Measurements from ENCODE around the gene CHERP. TPM values are rescaled to one million over a fixed set of nuclear protein-coding genes. Genes with fewer than 3 reads are reported as not detected.
"Not testable (repeated sequence)": the region's sequence is repeated elsewhere in the genome, so short reads cannot be mapped to it uniquely, and the experiment has no call there.

CHERP gene
- total RNA-seq, 1 experiment from 2014 or later: 2.9 TPM

DNA sequence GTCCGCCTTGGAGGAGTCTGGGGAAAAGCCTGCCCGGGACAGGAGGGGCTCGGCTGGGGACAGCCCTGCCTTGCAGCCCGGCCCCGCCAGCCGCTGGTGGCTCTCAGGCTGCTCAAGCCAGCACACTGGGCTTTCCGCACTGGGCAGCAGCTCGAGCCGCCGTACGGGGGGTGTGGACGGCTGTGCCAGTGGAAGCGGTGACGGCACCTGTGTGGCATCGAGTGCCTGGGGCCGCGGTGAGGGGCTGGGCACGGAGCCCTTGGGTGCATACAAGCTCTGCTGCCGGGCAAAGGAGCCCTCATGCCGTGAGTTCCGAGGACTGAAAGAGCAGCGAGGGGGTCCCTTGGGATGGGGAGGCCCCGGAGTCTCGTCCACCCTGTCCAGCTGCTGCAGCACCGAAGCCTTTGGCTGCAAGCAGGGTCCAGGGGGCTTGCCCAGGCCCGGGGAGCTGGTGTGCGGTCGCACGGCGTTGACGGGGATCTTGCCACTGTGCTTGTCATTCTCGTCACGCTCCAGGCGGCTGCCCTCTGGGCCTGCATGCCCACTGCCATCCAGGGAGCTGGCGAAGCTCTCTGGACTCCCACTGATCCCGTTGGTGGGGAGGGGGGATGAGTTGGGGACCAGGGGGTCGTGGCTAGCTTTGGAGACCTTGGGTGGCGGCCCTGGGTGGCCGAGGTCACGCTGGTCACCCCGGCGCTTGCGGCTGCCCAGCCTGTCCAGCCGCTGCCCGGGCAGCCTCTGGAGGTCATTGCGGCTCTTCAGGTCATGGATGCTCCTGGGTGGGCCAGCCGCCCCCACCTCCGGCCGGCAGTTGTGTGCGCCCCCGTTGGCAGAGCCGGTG lies 34.7 kb upstream of the CHERP start:
- no peak for DNase-seq (ENCODE audit: low spot score)

DNA sequence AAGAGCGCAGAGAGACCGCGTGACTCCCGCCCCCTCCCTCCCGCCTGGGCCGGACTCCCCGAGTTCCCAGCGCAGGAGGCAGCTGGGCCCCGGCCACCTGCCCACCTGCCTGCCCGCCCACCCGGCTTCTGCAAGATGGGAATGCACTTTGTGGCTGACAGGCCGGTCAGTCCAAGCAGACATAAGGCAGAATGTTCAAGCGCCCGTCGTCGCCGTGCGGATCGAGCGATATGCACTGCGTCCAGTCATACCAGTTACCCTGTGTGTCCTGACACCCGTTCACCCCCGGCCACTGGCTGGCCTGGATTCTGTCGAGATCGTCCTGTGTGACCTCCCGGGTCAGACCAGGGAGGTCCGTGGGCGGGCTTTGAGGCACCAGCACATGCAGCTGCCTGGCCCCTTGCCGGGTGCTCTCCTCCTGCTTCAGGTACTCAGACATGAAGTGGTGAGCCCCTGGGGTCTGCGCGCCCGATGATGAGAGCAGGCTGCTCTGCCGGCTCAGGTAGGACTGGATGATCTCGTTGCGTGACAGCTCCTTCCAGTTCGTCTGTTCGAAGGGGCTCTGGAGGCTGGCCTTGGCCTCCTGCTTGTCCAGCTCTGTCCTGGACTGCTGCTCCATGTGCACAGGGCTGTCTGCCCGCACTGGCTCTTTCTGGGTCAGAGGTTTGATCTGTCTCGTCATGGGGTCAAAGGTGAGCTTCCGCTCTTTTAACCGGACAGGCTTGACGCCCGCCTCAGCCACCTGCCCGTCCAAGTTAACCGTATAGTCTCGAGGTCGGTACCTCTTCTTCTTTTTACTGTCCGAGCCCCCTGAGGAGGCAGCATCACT lies 33.8 kb upstream of the CHERP start:
- DNase-seq (ENCODE audit: low spot score): no peak

DNA sequence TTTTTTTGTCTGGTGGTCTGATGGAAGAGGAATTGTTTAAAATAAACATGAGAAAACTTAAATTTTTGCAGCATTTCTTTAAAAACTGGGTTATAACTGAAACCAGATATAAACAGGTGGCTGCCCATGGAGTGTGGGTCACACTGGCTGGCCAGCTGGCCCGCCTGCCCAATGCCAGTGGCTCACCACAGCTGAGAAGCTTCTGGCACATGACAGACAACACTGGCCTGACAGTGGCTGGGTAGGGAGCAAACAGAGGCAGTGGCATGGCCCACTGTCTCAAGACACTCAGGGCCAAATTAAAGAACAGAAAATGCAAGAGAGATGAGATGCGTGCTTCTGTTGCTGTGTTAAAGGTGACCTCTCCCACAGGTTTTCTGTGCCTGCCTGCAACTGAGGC lies 33.0 kb upstream of the CHERP start:
- no peak for DNase-seq (ENCODE audit: low spot score)

DNA sequence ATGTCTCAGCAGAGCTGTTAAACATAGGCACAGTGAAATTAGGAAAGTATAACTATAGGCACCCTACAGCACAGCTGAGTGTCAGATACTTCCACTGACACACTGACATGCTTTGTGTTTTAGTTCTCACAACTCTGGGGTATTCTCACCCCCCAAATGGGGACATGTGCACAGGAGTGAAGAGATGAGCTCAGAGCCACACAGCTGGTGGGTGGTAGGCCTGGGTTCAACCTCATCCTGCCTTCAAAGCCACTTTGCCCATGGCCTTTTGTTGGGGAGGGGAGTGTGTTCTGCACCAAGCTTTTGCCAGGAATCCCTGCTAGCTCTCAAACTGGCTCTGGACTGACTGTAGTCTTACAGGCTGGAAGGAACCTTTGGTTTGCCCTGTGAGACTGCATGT lies 31.7 kb upstream of the CHERP start:
- DNase-seq (ENCODE audit: low spot score): no peak

DNA sequence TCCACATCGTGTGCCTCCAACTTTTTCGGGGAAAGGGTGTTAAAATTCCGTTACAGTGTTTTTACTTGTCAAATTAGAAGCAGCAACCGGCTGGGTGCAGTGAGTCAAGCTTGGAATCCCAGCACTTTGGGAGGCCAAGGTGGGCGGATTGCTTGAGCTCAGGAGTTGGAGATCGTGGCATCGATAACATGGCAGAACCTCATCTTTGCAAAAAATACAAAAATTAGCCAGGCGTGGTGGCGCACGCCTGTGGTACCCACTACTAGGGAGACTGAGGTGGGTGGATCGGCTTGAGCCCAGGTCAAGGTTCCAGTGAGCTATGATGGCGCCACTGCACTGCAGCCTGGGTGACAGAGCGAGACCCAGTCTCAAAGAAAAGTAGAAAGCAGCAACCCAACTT lies 31.1 kb upstream of the CHERP start:
- no peak for DNase-seq (ENCODE audit: low spot score)

DNA sequence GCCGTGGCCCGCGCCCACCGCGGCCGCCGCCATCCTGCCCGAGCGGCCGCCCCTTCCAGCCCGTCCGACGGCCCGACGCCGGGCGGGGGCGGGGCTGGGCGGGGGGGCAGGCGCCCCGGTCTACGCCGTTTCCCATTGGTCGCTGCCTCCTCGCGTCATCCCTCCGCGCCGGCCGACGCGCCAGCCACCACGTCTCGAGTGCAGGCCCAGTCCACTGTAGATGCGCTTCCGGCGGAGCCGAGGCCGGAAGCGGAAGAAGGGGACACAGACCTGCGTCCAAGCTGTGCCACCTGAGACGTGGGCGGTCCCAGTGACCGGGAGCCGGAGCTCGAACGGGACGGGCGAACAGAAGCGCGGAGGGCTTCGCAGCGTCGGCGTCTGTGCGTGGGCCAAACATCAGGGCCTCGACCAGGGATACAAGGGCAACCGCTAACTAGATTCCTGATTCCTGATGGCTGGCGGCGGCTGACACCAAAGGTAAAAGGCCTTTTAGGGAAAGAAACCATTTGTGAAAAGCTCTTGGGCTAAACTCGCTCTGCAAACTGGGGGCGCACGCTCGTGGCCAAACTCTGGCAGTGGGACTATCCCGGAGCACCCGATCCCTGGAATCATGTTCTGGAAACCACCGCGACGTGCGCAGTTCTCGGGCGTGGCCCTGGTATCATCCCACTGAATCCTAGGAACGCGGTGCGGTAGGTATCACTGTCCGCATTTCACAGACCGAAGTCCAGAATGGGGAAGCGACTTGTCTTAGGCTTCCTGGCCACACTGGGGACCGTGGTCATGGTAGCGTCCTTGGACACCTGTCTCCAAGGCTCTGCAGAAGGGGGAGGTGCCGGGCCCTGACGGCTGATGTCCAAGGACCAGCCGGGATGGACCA lies 30.3 kb upstream of the CHERP start, which contains the start of gene SLC35E1:
TSS of gene SLC35E1 (minus strand) at position 84 of the 880 bp plus-strand sequence. CDS start at position 33, 51 bp downstream.
- peak; percentile 94 for DNase-seq (ENCODE audit: low spot score)

DNA sequence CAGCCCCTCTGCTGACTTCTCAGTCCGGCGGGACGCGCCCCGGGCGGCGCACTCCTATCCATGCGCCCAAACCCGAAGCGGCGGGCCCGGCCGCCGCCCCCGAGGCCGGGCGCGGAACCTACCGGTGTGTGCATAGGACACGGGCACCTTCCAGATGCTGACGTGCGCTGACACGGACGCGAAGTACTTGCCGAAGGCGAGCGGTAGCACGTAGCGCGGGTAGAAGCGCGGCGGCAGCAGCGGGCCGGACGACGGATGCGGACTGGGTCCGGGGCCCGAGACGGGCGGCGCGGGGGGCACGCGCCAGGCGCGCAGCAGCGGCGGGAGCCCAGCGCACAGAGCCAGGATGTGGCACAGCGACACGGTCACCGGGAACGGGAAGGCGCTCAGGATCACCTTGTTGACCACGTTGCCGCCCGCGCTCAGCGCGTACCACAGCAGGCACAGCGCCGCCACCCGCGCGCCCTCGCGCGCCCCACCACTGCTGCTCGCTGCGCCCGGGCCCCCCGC lies 29.6 kb upstream of the CHERP start:
- DNase-seq (ENCODE audit: low spot score): no peak

DNA sequence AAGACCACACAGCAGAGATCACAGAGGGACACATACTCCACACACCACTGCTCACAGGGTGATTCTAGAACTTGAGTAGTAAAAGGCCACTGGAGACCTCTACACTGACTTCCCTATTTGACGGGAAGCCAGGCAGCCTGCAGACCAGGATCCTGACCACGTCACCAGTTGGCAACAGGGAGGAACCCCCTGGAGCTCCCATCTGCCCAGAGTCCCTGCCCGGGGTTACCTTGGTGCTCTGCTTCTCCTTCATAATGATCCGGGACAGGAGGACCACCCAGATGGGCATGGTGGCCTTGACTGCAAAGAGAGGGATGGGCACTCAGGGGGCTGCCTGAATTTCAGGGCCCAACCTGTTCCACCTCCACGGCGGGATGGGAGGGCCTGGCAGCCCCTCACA lies 29.0 kb upstream of the CHERP start:
- peak; percentile 30 for DNase-seq (ENCODE audit: low spot score)

DNA sequence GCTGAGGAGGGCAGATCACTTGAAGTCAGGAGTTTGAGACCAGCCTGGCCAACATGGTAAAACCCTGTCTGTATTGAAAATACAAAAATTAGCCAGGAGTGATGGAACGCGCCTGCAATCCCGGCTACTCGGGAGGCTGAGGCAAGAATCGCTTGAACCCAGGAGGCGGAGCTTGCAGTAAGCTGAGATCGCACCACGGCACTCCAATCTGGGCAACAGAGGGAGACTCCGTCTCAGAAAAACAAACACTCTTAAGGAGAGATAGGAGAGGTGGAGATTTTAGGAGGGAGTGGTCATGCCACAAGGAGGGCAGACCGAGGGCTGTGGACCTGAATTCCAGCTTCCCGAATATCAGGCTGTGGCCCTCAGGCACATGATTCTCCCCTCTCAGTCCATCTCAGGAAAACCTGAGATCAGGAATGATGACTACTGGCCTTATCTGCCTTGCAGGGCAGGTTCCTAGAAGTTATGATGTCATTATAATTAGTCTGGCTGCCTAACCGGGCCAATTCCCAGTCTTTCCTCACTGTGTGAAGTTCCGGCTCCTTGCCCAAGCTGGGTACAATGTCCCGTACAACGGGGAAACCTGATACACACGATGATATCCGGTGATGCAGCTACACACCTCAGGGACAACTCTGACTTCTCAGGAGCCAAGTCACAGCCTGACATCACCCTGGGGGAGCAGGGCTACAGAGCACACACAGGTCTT lies 27.5 kb upstream of the CHERP start:
- no peak for DNase-seq (ENCODE audit: low spot score)

DNA sequence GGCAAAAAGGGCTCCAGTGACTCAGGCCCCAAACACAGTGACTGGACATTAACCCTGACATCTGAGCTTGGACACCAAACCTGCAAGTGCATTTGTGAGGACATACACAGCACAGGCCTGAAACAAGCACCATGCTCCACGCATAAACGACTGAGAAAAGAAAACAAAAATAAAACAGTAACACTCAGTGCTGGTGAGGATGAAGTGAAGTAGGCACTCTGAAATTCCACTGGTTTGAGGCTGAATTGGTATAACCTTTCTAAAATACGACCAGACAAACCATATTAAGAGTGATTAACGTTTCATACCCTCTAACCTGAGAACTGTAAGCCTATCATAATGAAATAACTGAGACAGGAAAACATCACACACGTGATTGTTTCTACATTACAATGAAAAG lies 24.5 kb upstream of the CHERP start:
- DNase-seq (ENCODE audit: low spot score): no peak

DNA sequence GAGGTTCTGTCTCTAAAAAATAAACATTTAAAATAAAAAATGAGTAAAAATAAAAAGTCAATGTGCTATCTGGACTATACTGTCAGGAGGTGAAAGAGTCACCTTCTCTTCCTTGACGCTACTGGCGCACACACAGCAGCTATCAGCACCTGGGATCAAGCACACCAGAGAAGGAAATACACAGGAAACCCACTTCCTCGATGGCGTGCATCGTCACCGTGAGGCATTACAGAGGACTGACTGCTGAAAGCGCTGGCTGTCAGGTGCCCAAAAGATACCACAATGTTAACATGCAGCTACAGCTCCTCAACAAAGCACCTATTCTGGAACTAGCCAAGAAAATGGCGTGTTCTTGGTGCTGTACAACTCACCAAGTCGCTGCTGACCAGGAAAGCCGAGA lies 23.9 kb upstream of the CHERP start:
- no peak for DNase-seq (ENCODE audit: low spot score)

DNA sequence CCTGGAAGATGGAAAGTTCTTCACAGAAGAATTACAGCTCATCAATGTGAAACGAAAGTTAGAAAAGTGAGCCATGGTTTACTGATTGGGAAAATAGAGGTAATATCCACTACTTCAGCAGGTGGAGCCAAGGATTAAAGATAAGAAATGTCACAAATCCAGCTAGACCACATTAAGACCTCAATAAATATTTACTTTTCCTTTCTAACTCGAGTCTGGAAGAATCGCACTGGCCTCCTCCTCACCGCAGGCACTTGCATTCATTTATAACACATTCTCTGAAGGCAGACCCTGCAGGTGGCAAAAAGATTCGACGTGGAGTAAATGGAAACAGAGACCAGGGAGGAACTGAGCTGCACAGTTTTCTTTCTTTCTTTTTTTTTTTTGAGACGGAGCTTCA lies 22.6 kb upstream of the CHERP start:
- no peak for DNase-seq (ENCODE audit: low spot score)

DNA sequence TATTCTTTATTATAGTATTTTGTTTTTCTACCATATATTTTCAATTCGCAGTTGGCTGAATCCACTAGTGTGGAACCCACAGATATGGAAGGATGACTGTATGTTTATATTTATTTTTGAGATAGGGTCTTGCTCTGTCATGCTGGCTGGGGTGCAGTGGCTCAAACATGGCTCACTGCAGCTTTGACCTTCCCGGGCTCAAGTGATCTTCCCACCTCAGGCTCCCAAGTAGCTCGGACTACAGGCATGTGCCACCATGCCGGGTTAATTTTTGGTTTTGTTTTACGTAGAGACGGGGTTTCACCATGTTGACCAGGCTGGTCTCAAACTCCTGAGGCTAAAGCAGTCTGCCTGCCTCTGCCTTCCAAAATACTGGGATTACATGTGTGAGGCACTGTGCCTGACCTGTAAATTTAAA lies 20.4 kb upstream of the CHERP start:
- DNase-seq (ENCODE audit: low spot score): no peak

DNA sequence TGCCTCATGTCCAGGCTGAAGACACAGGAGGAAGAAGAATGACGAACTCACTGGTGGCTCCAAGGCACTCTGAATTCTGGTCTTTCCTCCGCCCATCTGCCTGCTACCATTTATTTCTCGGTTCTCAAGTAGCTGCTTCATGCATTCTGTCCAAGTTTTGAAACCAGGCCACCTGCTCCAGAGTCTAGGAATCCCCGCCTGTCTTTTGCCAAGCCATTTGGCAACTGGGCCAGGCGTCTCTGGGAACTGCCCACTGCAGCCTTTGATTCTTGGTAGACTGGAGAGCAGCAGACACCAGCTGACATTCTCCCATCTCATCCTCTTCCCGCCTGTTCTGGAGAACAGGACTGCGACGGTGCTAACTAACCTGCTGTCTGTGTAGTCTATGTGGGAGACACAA lies 19.1 kb upstream of the CHERP start:
- DNase-seq (ENCODE audit: low spot score): no peak

DNA sequence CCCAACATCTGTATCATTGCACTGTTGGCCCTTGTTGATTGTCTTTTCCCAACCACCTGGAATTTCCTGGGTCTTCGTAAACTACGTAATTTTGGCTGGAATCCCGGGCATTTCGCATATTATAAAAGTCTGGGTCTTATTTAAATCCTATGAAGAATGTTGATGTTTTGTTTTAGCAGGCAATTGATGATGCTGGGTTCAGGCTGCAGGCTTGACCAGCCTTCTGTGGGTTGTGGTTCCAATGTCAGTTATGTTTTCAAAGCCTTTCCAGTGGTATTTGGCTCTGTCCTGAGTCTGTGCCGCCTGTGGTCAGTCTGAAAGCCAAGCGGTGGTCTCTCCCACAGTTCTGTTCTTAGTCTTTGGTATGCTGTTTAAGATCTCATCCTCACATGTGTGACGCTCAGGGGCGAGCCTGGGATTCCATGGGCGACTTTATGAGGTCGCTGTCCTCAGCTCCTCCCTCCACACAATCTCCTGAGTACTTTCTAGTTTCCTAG lies 17.6 kb upstream of the CHERP start:
- no peak for DNase-seq (ENCODE audit: low spot score)

DNA sequence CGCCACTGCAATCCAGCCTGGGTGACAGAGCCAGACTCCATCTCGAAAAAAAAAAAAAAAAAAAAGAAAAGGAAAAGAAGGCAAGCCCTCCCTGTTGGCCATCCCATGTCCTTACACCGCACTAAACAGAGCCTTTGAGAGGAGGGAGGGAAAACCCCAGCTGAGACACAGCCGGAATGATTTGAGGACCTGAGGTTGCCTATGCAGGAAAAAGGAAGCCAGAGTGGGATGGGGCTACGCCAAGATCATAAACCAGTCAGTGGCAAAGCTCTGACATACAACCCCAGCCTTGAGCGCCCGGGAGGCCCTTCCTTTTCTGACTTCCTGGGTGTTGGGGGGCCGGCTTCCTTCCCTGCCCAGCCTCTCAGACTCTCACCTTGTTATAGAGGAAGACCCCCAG lies 12.5 kb upstream of the CHERP start:
- DNase-seq (ENCODE audit: low spot score): no peak

DNA sequence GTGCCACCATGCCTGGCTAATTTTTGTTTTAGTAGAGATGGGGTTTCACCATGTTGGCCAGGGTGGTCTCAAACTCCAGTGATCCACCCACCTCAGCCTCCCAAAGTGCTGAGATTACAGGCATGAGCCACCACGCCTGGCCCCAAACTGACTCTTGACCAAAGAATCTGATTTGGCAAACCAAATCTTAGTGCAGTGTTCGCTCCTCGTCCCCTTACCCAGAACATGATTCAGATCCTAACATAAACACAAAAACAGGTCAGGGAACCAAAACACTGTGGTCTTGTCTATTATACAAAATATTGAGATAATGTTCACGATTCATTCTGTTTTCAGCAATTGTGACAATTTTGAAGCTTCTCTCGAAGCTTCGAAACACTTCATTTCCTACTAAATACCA lies 9.7 kb upstream of the CHERP start:
- not testable (repeated sequence) for DNase-seq (ENCODE audit: low spot score)

DNA sequence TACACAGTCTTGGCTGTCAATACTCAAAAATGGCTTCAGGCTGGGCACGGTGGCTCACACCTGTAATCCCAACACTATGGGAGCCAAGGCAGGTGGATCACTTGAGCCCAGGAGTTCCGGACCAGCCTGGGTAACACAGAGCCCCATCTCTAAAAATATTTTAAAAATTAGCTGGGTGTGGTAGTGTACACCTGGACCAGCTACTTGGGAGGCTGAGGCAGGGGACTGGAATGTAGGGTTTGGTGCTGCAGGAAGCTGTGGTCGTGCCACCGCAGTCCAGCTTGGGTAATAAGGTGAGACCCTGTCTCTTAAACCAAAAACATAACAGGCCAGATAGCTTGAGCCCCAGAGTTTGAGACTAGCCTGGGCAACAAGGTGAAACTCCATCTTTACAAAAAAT lies 6.7 kb upstream of the CHERP start:
- DNase-seq (ENCODE audit: low spot score): no peak

DNA sequence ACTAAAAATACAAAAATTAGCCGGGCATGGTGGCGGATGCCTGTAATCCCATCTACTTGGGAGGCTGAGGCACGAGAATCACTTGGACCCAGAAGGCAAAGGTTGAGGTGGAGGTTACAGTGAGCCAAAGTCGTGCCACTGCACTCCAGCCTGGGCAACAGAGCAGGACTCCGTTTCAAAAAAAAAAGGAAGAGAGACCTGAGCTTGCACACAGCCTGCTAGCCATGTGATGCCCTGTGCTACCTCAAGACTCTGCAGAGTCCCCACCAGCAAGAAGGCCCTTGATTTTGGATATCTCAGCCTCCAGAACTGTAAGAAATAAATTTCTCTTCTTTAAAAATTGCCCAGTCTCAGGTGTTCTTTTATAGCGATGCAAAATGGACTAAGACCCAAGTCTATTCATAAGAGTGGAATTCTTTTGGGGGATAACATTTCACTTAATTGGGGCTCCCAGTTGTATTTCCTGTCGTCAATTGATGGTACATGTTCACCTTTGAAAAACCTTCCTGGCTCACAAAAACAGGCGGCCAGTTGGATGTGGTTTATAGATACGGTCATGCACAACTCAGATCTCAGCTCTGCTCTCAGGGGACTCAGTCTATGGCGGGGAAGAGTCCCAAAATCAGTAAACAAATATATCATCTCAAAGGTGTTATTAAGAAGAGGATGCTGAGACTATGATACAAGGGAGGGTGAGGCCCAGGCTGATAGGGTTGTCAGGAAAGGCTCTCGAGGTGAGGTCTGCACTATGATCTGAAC lies 2.4 kb upstream of the CHERP start:
- no peak for DNase-seq (ENCODE audit: low spot score)

DNA sequence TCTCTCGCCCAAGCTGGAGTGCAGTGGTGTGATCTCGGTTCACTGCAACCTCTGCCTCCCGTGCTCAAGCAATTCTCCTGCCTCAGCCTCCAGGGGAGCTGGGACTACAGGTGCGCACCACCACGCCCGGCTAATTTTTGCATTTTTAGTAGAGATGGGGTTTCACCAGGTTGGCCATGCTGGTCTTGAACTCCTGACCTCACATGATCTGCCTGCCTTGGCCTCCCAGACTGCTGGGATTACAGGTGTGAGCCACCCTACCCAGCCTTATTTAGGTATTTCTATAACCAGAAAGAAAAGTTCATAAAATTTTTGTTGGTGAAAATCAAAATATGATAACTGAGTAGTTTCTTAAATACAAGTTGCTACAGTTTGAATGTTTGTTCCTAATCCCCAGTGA lies 1.5 kb upstream of the CHERP start:
- not testable (repeated sequence) for DNase-seq (ENCODE audit: low spot score)

Measured in A172 (cell line).